HG02759 (cell line): ENCODE data around the gene SAT1.

Experiments
- ATAC-seq: cut with Tn5 transposase; IDR thresholded peaks from one replicate; pipeline ENCODE4 v1.9.1; 2021; ENCODE audit warnings: mild to moderate bottlenecking, moderate library complexity; ENCODE audit not compliant: unreplicated experiment

The SAT1 gene

GRCh38 chrX:23773601-23774175 is 9.3 kb upstream of the SAT1 start:
- peak; percentile 88 for ATAC-seq

- ATAC-seq = no peak
Observed at GRCh38 chrX:23776363-23776762, 6.6 kb upstream of the SAT1 start.

GRCh38 chrX:23779025-23779424 is 3.9 kb upstream of the SAT1 start:
- ATAC-seq = no peak

GRCh38 chrX:23782455-23782854 is 518 bp upstream of the SAT1 start:
- no peak for ATAC-seq

- no peak for ATAC-seq
Observed at GRCh38 chrX:23783589-23784469, 856 bp downstream of the SAT1 start.

- no peak for ATAC-seq
Observed at GRCh38 chrX:23784470-23785331, 1.7 kb downstream of the SAT1 start.

GRCh38 chrX:23785580-23785979 is 2.6 kb downstream of the SAT1 start:
- no peak for ATAC-seq

- ATAC-seq = no peak
Observed at GRCh38 chrX:23786268-23786815, 3.4 kb downstream of the SAT1 start.

- no peak for ATAC-seq
Observed at GRCh38 chrX:23787745-23788118, 4.8 kb downstream of the SAT1 start.

GRCh38 chrX:23788521-23788920 is 5.5 kb downstream of the SAT1 start:
- peak; percentile 56 for ATAC-seq

GRCh38 chrX:23788946-23789345 is 6.0 kb downstream of the SAT1 start:
- no peak for ATAC-seq

- ATAC-seq = no peak
Observed at GRCh38 chrX:23789386-23790154, 6.6 kb downstream of the SAT1 start.

GRCh38 chrX:23790155-23790497 is 7.2 kb downstream of the SAT1 start:
- ATAC-seq = no peak

- ATAC-seq = no peak
Observed at GRCh38 chrX:23792861-23793553, 10.0 kb downstream of the SAT1 start.

GRCh38 chrX:23795221-23795620 is 12.2 kb downstream of the SAT1 start:
- ATAC-seq = no peak

GRCh38 chrX:23797371-23798128 is 14.6 kb downstream of the SAT1 start:
- ATAC-seq = no peak

- ATAC-seq = no peak
Observed at GRCh38 chrX:23799469-23800065, 16.6 kb downstream of the SAT1 start.

GRCh38 chrX:23802431-23802830 is 19.5 kb downstream of the SAT1 start:
- no peak for ATAC-seq

- ATAC-seq = no peak
Observed at GRCh38 chrX:23803931-23804381, 21.0 kb downstream of the SAT1 start.
